Tibial nerve (tissue), 3 donors: ENCODE data around the gene NME7.

Experiments
- CTCF ChIP-seq, 5 experiments: fragments of 200-600 bp in 3 of 5; fragments of 450-650 bp in 2 of 5; sonication (generic) in 3 of 5; IDR thresholded peaks; one replicate each; pipeline ENCODE4 v1.5.1; 2016 to 2019; ENCODE audit warnings: antibody characterized with exemption in 5 of 5, mild to moderate bottlenecking in 3 of 5, moderate library complexity in 2 of 5
- POLR2A ChIP-seq, 2 donors: fragments of 450-650 bp; IDR thresholded peaks; one replicate each; pipeline ENCODE4 v1.6.1; 2017; ENCODE audit warnings: antibody characterized with exemption in 2 of 2, mild to moderate bottlenecking in 2 of 2, moderate library complexity in 2 of 2

DNA sequence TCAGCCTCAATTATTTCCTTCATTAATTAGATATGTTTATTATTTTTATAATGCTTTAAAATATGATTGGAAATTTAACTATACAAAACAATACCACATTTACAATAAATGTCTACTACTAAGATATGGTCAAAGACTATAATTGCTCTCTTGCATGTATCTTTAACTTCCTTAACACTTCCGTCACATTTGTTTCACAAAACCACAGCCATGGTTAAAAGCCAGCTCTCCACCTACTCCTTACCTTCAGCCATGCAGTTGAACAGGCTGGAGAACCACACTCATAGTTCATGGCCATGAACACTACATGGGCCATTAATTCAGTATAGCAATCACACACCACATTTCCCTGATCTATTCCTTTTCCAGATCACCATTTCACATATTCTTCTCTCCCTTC, 72.2 kb downstream of the NME7 start:
- TF ChIP-seq CTCF (IDR thresholded peaks at IDR 0.05) (no peak), POLR2A (IDR thresholded peaks at IDR 0.05) (no peak)
